Smooth muscle cell (in vitro differentiated cells): ENCODE measurements around the gene TTC8. TPM values are rescaled to one million over a fixed set of nuclear protein-coding genes. Genes with fewer than 3 reads are reported as not detected.
"Not testable (repeated sequence)": the region's sequence is repeated elsewhere in the genome, so short reads cannot be mapped to it uniquely, and the experiment has no call there.

Experiments
- DNase-seq: peaks from one replicate; lab custom pipeline; 2025; ENCODE audit not compliant: unreplicated experiment; lab: John Stamatoyannopoulos, UW
- H2AFZ ChIP-seq: fragments of 200-600 bp; sonication (generic); 2 replicates; pipeline ENCODE4 v1.6.0; 2016; ENCODE audit warnings: antibody characterized with exemption, low read depth, mild to moderate bottlenecking
- H3F3A ChIP-seq: fragments of 200-600 bp; sonication (generic); 2 replicates; pipeline ENCODE4 v1.6.0; 2017; ENCODE audit warnings: antibody characterized with exemption, low read depth
- H3K27ac ChIP-seq: fragments of 200-600 bp; sonication (generic); 2 replicates; pipeline ENCODE4 v1.5.1; 2016; ENCODE audit warnings: low read depth, mild to moderate bottlenecking
- H3K27me3 ChIP-seq: fragments of 200-600 bp; sonication (generic); 2 replicates; pipeline ENCODE4 v1.6.1; 2016; ENCODE audit warnings: low read depth, mild to moderate bottlenecking
- H3K36me3 ChIP-seq: fragments of 200-600 bp; sonication (generic); 2 replicates; pipeline ENCODE4 v1.5.1; 2016; ENCODE audit warnings: low read depth
- H3K4me1 ChIP-seq: fragments of 200-600 bp; sonication (generic); 2 replicates; pipeline ENCODE4 v1.5.1; 2016; ENCODE audit warnings: low read depth
- H3K4me2 ChIP-seq: fragments of 200-600 bp; sonication (generic); 2 replicates; pipeline ENCODE4 v1.6.0; 2016; ENCODE audit warnings: mild to moderate bottlenecking
- H3K4me3 ChIP-seq: fragments of 200-600 bp; sonication (generic); 2 replicates; pipeline ENCODE4 v1.5.1; 2016; ENCODE audit warnings: mild to moderate bottlenecking
- H3K79me2 ChIP-seq: fragments of 200-600 bp; sonication (generic); 2 replicates; pipeline ENCODE4 v1.6.0; 2016; ENCODE audit warnings: low read depth, mild to moderate bottlenecking
- H3K9ac ChIP-seq: fragments of 200-600 bp; sonication (generic); 2 replicates; pipeline ENCODE4 v1.6.0; 2016; ENCODE audit warnings: low read depth
- H3K9me3 ChIP-seq: fragments of 200-600 bp; sonication (generic); replicated peaks from 2 replicates; pipeline ENCODE4 v1.5.1; 2016; ENCODE audit warnings: low read depth
- H4K20me1 ChIP-seq: fragments of 200-600 bp; sonication (generic); 2 replicates; pipeline ENCODE4 v1.6.0; 2016; ENCODE audit warnings: low read depth
- CTCF ChIP-seq: fragments of 200-600 bp; sonication (generic); IDR thresholded peaks from 2 replicates; pipeline ENCODE4 v1.5.1; 2017; ENCODE audit warnings: borderline replicate concordance, mild to moderate bottlenecking, antibody characterized with exemption; ENCODE audit not compliant: insufficient read depth, poor library complexity, severe bottlenecking
- WGBS: methylation state at CpG from one replicate; pipeline ENCODE4 v1.1.7; 2016; ENCODE audit warnings: low lambda C conversion rate; 5-methylcytosine and 5-hydroxymethylcytosine counted together
- polyA plus RNA-seq: library from polyadenylated mRNA; unstranded; fragments of >200 nt; fragmentation: Nextera tagmentation; extraction: Ambion mirVana; gene quantifications from 2 replicates; pipeline ENCODE4 v1.2.1, GENCODE V29; 2016
- total RNA-seq: library from RNA; depleted of rRNA; stranded (reverse); fragments of >200 nt; gene quantifications from 2 replicates; pipeline ENCODE4 v1.2.3, GENCODE V29; 2014

Gene TTC8
- total and polyA plus RNA-seq, 2 experiments from 2014 or later = 20.0 to 58.9 TPM

GRCh38 chr14:88815980-88816379 is 8.5 kb upstream of the TTC8 start:
- Histone ChIP-seq H3K36me3 (no peaks in the 10 kb centered on the region), H3K9me3 (no peaks in the 10 kb centered on the region), H3K9ac (no peak overlapping the region), H3K27ac (no peak overlapping the region), H3K79me2 (no peaks in the 10 kb centered on the region), H4K20me1 (no peaks in the 10 kb centered on the region), H2AFZ (no peak overlapping the region), H3K4me2 (no peak overlapping the region), H3K27me3 (peaks cover 4% of the 10 kb centered on the region), H3K4me3 (no peak overlapping the region), H3K4me1 (no peaks in the 10 kb centered on the region), H3F3A (no peaks in the 10 kb centered on the region)
- no peak for DNase-seq
- TF ChIP-seq CTCF = no peak
- 95% methylated on average over 4 of the region's 4 CpGs for WGBS

- H2AFZ ChIP-seq = no peak overlapping the region
- DNase-seq = no peak
- no peak overlapping the region for H3K4me2 ChIP-seq
- H3K9me3 ChIP-seq = no peaks in the 10 kb centered on the region
- 92% methylated on average over 1 of the region's 1 CpG for WGBS
- H3K79me2 ChIP-seq = no peaks in the 10 kb centered on the region
- H3K27ac ChIP-seq = no peak overlapping the region
- H3K4me3 ChIP-seq = no peak overlapping the region
- H3F3A ChIP-seq = no peaks in the 10 kb centered on the region
- H3K36me3 ChIP-seq = no peaks in the 10 kb centered on the region
- H3K9ac ChIP-seq = no peak overlapping the region
- TF ChIP-seq CTCF = no peak
- peaks cover 4% of the 10 kb centered on the region for H3K27me3 ChIP-seq
- no peaks in the 10 kb centered on the region for H3K4me1 ChIP-seq
- no peaks in the 10 kb centered on the region for H4K20me1 ChIP-seq
Measured at GRCh38 chr14:88818018-88818417, 6.4 kb upstream of the TTC8 start.

DNA sequence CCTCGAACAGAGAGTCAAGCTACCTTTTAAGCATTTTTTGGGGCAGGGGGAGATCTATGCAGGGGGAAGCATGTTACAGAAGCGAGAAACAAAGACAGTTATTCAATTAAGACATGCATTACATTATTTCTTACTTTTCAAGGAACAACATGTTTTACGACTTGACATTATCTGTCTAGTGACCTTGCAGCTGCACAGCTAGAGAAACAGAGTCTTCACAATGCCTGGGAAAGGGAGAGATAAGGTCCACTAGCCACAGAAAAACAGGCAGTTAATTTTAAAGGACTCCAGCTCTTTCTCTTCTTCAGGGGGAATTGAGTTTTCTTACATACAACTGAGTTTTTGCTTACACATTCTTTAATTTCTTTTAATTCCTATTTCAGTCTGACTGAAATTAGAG is 4.8 kb upstream of the TTC8 start:
- not testable (repeated sequence) for DNase-seq, H4K20me1 ChIP-seq, H3K4me2 ChIP-seq, H2AFZ ChIP-seq, H3K36me3 ChIP-seq, H3K27me3 ChIP-seq, H3K4me3 ChIP-seq, H3K27ac ChIP-seq, H3K79me2 ChIP-seq, H3F3A ChIP-seq, H3K9ac ChIP-seq, H3K9me3 ChIP-seq, H3K4me1 ChIP-seq
- WGBS = 60% methylated on average over 3 of the region's 3 CpGs

DNA sequence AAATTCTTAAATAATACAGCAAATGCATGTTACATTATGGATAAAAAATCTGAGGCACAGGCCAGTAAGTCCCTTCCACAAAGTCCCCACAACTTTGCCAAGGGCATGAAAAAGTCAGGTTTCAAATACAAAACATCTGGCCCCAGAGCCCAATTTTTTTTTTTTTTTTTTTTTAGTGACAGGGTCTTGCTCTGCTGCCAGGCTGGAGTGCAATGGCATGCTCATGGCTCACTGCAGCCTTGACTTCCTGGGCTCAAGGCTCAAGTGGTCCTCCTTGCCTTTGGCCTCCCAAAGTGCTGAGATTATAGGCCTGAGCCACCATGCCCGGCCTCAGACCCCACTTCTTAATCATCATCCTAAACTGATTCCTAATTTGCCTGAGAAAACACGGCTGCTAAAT is 3.1 kb upstream of the TTC8 start:
- peaks cover 13% of the 10 kb centered on the region for H3K4me1 ChIP-seq
- no peak overlapping the region for H2AFZ ChIP-seq
- no peak overlapping the region for H3K27ac ChIP-seq
- no peaks in the 10 kb centered on the region for H3K36me3 ChIP-seq
- no peak overlapping the region for H3K4me2 ChIP-seq
- no peaks in the 10 kb centered on the region for H3K9me3 ChIP-seq
- H3F3A ChIP-seq = peaks cover 3% of the 10 kb centered on the region
- no peak for DNase-seq
- no peak overlapping the region for H3K9ac ChIP-seq
- H4K20me1 ChIP-seq = no peaks in the 10 kb centered on the region
- 63% methylated on average over 2 of the region's 2 CpGs for WGBS
- peaks cover 10% of the 10 kb centered on the region for H3K79me2 ChIP-seq
- peaks cover 4% of the 10 kb centered on the region for H3K27me3 ChIP-seq
- no peak for TF ChIP-seq CTCF
- H3K4me3 ChIP-seq = no peak overlapping the region
